HG02759 (cell line): ENCODE measurements around the gene CLCNKA.
"Not testable (repeated sequence)": the region's sequence is repeated elsewhere in the genome, so short reads cannot be mapped to it uniquely, and the experiment has no call there.

Source experiments
- ATAC-seq: cut with Tn5 transposase; IDR thresholded peaks from one replicate; pipeline ENCODE4 v1.9.1; 2021; ENCODE audit warnings: mild to moderate bottlenecking, moderate library complexity; ENCODE audit not compliant: unreplicated experiment

CLCNKA gene

GRCh38 chr1:15997076-15997585, 24.7 kb upstream of the CLCNKA start:
- no peak for ATAC-seq

GRCh38 chr1:15997637-15998280, 24.1 kb upstream of the CLCNKA start:
- no peak for ATAC-seq

- ATAC-seq: no peak
Observed at GRCh38 chr1:15998929-15999328, 22.9 kb upstream of the CLCNKA start.

- not testable (repeated sequence) for ATAC-seq
Observed at GRCh38 chr1:16001274-16001673, 20.6 kb upstream of the CLCNKA start.

GRCh38 chr1:16005597-16005996, 16.2 kb upstream of the CLCNKA start:
- ATAC-seq: no peak

GRCh38 chr1:16006010-16006409, 15.8 kb upstream of the CLCNKA start:
- ATAC-seq: no peak

- no peak for ATAC-seq
Observed at GRCh38 chr1:16006552-16007485, 15.0 kb upstream of the CLCNKA start.

- ATAC-seq: no peak
Observed at GRCh38 chr1:16007671-16008341, 14.0 kb upstream of the CLCNKA start.

- ATAC-seq: no peak
Observed at GRCh38 chr1:16009030-16009460, 12.8 kb upstream of the CLCNKA start.

GRCh38 chr1:16009678-16010077, 12.2 kb upstream of the CLCNKA start:
- ATAC-seq: no peak

GRCh38 chr1:16010837-16011236, 11.0 kb upstream of the CLCNKA start:
- no peak for ATAC-seq

GRCh38 chr1:16011936-16012589, 9.8 kb upstream of the CLCNKA start:
- ATAC-seq: no peak

GRCh38 chr1:16012590-16013219, 9.1 kb upstream of the CLCNKA start:
- ATAC-seq: peak; percentile 45

GRCh38 chr1:16013220-16013907, 8.5 kb upstream of the CLCNKA start:
- peak; percentile 46 for ATAC-seq

GRCh38 chr1:16013908-16014258, 8.0 kb upstream of the CLCNKA start:
- no peak for ATAC-seq

GRCh38 chr1:16014509-16015482, 7.0 kb upstream of the CLCNKA start:
- no peak for ATAC-seq

GRCh38 chr1:16015491-16015890, 6.3 kb upstream of the CLCNKA start:
- ATAC-seq: no peak

GRCh38 chr1:16015960-16016901, 5.6 kb upstream of the CLCNKA start:
- ATAC-seq: no peak
